Adrenal gland (tissue), 5 donors: ENCODE data around the gene TBL3.

Experiments used
- CTCF ChIP-seq, 6 experiments: fragments of 450-650 bp in 4 of 6; fragments of 200-600 bp in 2 of 6; sonication (generic) in 1 of 6; IDR thresholded peaks; 1 replicate in 5 of 6; 2 replicates in 1 of 6; pipeline versions ENCODE4 v1.5.1 to v1.8.0; 2016 to 2021; ENCODE audit warnings: antibody characterized with exemption in 6 of 6, mild to moderate bottlenecking in 2 of 6, moderate library complexity in 1 of 6
- POLR2A ChIP-seq, 2 donors: fragments of 450-650 bp; IDR thresholded peaks; one replicate each; pipeline ENCODE4 v1.6.1; 2017; ENCODE audit warnings: antibody characterized with exemption in 2 of 2, mild to moderate bottlenecking in 2 of 2, moderate library complexity in 1 of 2
- donor health status: DM: no; HTN: no; CAD: no.

DNA sequence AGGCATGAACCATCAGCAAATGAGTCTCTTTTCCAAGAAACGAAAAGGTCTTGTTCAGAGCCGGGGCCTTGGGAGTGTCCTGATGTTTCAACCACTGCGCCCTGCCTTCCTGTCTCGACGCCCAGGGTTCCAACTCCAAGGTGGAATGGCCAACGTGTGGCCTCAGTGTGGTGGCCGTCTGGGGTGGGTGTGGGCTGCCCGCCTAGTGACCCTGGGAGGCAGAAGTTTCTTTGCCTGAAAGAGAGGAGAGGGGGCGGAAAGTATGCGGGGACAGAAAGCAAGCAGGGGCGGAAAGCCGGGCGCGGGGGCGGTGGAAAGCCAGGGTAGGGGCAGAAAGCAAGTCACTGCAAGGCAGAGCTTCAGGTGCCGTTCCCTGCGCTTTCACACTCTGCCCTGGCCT is 32.9 kb upstream of the TBL3 start:
- TF ChIP-seq POLR2A (IDR thresholded peaks at IDR 0.05) (no peak), CTCF (IDR thresholded peaks at IDR 0.05) (no peak)
